Measurements from ENCODE around the gene PTBP3. TPM values are rescaled to one million over a fixed set of nuclear protein-coding genes. Genes with fewer than 3 reads are reported as not detected.
A peak's percentile ranks its signal among the peaks of the same experiment; 100 is the strongest.

The PTBP3 gene
- total RNA-seq, 2 donors from 2014 or later, result 26.5 to 55.6 TPM

DNA sequence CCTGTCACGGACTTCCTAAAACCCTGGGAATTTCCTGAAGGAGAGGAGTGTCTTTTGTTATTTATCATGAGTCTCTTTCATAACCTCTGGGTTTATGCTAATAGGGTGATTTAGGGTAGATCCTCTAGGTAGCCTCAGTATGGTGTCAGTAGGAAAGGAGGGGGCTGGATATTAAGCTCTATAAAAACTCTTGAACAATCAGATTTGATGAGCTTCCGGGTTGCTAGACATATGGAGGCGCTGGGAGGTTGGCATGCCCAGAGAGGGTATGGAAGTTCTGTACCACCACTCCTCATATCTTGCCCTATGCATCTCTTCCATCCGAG lies 15.6 kb upstream of the PTBP3 start:
- no peaks in the 10 kb centered on the region for H3K36me3 ChIP-seq
- H3K9me3 ChIP-seq, result no peaks in the 10 kb centered on the region
- TF ChIP-seq CTCF (IDR thresholded peaks at IDR 0.05), result no peak
- peak overlapping the region; percentile 73 for H3K4me3 ChIP-seq
- no peak overlapping the region for H3K27ac ChIP-seq
- no peak for ATAC-seq (ENCODE audit: insufficient number of reproducible peaks, low FRiP score, low read depth)
- no peaks in the 10 kb centered on the region for H3K27me3 ChIP-seq (replicated peaks; ENCODE audit: insufficient read depth)
- no peak for DNase-seq (ENCODE audit: low spot score)
- H3K4me1 ChIP-seq (ENCODE audit: control insufficient read depth in 1 of 2, low read depth in 2 of 2), result peaks cover 0 to 6% of the 10 kb centered on the region in 2 donors

- TF ChIP-seq CTCF (IDR thresholded peaks at IDR 0.05), result no peak
- peak; percentile 36 for ATAC-seq (ENCODE audit: insufficient number of reproducible peaks, low FRiP score, low read depth)
Measured at GRCh38 chr9:112348257-112349007, 15.0 kb upstream of the PTBP3 start.

DNA sequence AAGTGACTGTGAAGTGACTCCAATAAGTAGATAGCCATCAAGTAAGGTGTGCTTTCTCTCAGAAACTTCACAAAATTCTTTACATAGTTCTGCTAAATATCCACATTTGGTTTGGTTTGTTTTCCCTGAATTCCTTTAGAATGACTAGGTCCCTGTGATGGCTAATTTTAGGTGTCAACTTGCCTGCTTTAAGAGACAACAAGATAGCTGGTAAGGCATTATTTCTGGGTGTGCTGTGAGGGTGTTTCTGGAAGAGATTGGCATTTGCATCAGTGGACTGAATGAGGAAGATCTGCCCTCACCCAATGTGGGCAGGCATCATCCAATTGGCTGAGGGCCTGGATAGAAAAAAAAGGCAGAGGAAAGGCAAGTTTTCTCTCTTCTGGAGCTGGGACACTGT lies 8.3 kb upstream of the PTBP3 start:
- Histone ChIP-seq H3K4me3 (no peak overlapping the region), H3K4me1 (ENCODE audit: control insufficient read depth in 1 of 2, low read depth in 2 of 2) (peaks cover 6% of the 10 kb centered on the region in 2 donors), H3K36me3 (no peaks in the 10 kb centered on the region), H3K27ac (peak overlapping the region in 1 of 2 donors; percentile 45), H3K27me3 (replicated peaks; ENCODE audit: insufficient read depth) (no peaks in the 10 kb centered on the region), H3K9me3 (no peaks in the 10 kb centered on the region)
- no peak for ATAC-seq (ENCODE audit: insufficient number of reproducible peaks, low FRiP score, low read depth)
- TF ChIP-seq CTCF (IDR thresholded peaks at IDR 0.05), result no peak
- no peak for DNase-seq (ENCODE audit: low spot score)

More at GRCh38 chr9:112348257-112349007, 15.0 kb upstream of the PTBP3 start:
- H3K36me3 ChIP-seq, result no peaks in the 10 kb centered on the region
- no peaks in the 10 kb centered on the region for H3K27me3 ChIP-seq (replicated peaks; ENCODE audit: insufficient read depth)
- no peak overlapping the region for H3K27ac ChIP-seq
- DNase-seq (ENCODE audit: low spot score), result peak; percentile 25
- peaks cover 0 to 6% of the 10 kb centered on the region in 2 donors for H3K4me1 ChIP-seq (ENCODE audit: control insufficient read depth in 1 of 2, low read depth in 2 of 2)
- H3K9me3 ChIP-seq, result no peaks in the 10 kb centered on the region
- peak overlapping the region; percentile 73 for H3K4me3 ChIP-seq

- H3K27ac ChIP-seq, result no peak overlapping the region
- H3K9me3 ChIP-seq, result no peaks in the 10 kb centered on the region
- no peak for TF ChIP-seq CTCF (IDR thresholded peaks at IDR 0.05)
- H3K4me1 ChIP-seq (ENCODE audit: control insufficient read depth in 1 of 2, low read depth in 2 of 2), result peaks cover 6% of the 10 kb centered on the region in 2 donors
- no peak overlapping the region for H3K4me3 ChIP-seq
- DNase-seq (ENCODE audit: low spot score), result no peak
- H3K36me3 ChIP-seq, result no peaks in the 10 kb centered on the region
- ATAC-seq (ENCODE audit: insufficient number of reproducible peaks, low FRiP score, low read depth), result no peak
- H3K27me3 ChIP-seq (replicated peaks; ENCODE audit: insufficient read depth), result no peaks in the 10 kb centered on the region
Measured at GRCh38 chr9:112339886-112340285, 6.5 kb upstream of the PTBP3 start.

DNA sequence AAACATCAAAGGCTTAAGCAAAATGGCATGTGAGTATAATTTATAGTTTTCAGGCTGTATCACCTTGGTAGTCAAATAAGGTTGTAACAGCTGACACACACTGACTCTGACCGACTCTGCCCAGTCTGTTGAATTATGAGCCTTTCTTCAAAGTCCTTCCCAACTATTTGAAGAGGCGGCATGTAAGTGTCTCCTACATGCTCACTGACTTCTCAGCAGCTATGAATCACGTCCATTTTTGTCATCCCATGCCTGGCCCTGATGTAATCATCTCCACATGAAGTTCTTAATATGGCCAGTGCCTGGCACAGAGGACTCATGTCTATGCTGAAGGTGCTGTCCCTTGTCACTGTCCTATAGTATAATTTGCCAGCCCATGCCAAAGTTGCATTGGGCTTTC lies 5.1 kb upstream of the PTBP3 start:
- Histone ChIP-seq H3K27me3 (replicated peaks; ENCODE audit: insufficient read depth) (no peaks in the 10 kb centered on the region), H3K36me3 (no peaks in the 10 kb centered on the region), H3K27ac (no peak overlapping the region), H3K9me3 (no peaks in the 10 kb centered on the region), H3K4me1 (ENCODE audit: control insufficient read depth in 1 of 2, low read depth in 2 of 2) (peaks cover 6 to 15% of the 10 kb centered on the region in 2 donors), H3K4me3 (no peak overlapping the region)
- no peak for TF ChIP-seq CTCF (IDR thresholded peaks at IDR 0.05)
- DNase-seq (ENCODE audit: low spot score) (no peak), ATAC-seq (ENCODE audit: insufficient number of reproducible peaks, low FRiP score, low read depth) (no peak)
